ENCODE data around the gene GGTLC1.

The GGTLC1 gene

GRCh38 chr20:23959054-23959453, 29.5 kb downstream of the GGTLC1 start:
- no peak for DNase-seq

GRCh38 chr20:23955896-23956295, 32.7 kb downstream of the GGTLC1 start:
- no peak for DNase-seq

GRCh38 chr20:23954008-23954745, 34.4 kb downstream of the GGTLC1 start:
- DNase-seq = no peak

GRCh38 chr20:23946206-23946605, 42.4 kb downstream of the GGTLC1 start:
- no peak for DNase-seq

- DNase-seq = no peak
Observed at GRCh38 chr20:23943304-23943703, 45.3 kb downstream of the GGTLC1 start.

- no peak for DNase-seq
Observed at GRCh38 chr20:23939641-23940040, 48.9 kb downstream of the GGTLC1 start.

- no peak for DNase-seq
Observed at GRCh38 chr20:23939063-23939462, 49.5 kb downstream of the GGTLC1 start.

GRCh38 chr20:23938118-23938438, 50.5 kb downstream of the GGTLC1 start:
- no peak for DNase-seq

GRCh38 chr20:23937303-23938117, 51.1 kb downstream of the GGTLC1 start:
- DNase-seq = peak; percentile 71

Measured in CD4-positive, alpha-beta T cell treated with Interleukin-17A for 4 hours (primary cell).